ACC112 (cell line): Measurements from ENCODE around the gene PDZD8.

ENCODE experiments used
- H2AFZ ChIP-seq: fragments of 200-600 bp; sonication (generic); one replicate; pipeline ENCODE4 v1.6.0; 2017; ENCODE audit warnings: antibody characterized with exemption, low read length; ENCODE audit not compliant: unreplicated experiment
- H3K27ac ChIP-seq: fragments of 200-600 bp; sonication (generic); 2 replicates; pipeline ENCODE4 v1.5.1; 2014; ENCODE audit warnings: low read depth, mild to moderate bottlenecking, antibody characterized with exemption, low read length, moderate library complexity
- H3K27me3 ChIP-seq: fragments of 200-600 bp; sonication (generic); 2 replicates; pipeline ENCODE4 v1.6.1; 2014; ENCODE audit warnings: mild to moderate bottlenecking, antibody characterized with exemption, low read length, moderate library complexity, mixed read lengths; ENCODE audit not compliant: insufficient read depth
- H3K36me3 ChIP-seq: fragments of 200-600 bp; sonication (generic); 2 replicates; pipeline ENCODE4 v1.6.1; 2016; ENCODE audit warnings: mild to moderate bottlenecking, antibody characterized with exemption, low read length, moderate library complexity, mixed read lengths; ENCODE audit not compliant: insufficient read depth
- H3K4me1 ChIP-seq: fragments of 200-600 bp; sonication (generic); one replicate; pipeline ENCODE4 v1.6.1; 2016; ENCODE audit warnings: low read length, mixed read lengths; ENCODE audit not compliant: insufficient read depth, unreplicated experiment, control insufficient read depth
- H3K4me3 ChIP-seq: fragments of 200-600 bp; sonication (generic); 2 replicates; pipeline ENCODE4 v1.5.1; 2014; ENCODE audit warnings: mild to moderate bottlenecking, low read depth, low read length
- H3K79me2 ChIP-seq: fragments of 200-600 bp; sonication (generic); one replicate; pipeline ENCODE4 v1.6.0; 2016; ENCODE audit warnings: low read length; ENCODE audit not compliant: control insufficient read depth, unreplicated experiment, insufficient read depth

Gene PDZD8

DNA sequence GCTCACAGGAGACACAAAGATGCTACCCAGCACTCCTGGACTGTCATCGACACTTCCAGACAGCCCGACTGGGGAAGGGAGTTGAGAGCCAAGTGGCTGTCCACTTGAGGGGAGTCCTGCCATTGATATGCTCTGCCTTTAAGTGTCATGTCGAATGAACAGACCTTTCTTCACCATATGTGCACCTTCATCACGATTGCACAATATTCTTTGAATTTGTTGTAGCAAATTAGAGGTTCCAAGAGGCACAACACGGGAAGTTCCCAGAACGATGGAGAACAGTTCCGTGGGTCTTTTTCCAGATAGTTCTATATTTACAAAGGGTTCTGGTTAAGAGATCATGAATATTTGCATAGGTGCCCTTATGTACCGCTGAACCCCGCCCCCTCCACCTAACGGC lies 118.3 kb downstream of the PDZD8 start:
- Histone ChIP-seq H2AFZ (no peak overlapping the region), H3K79me2 (no peaks in the 10 kb centered on the region), H3K4me1 (no peaks in the 10 kb centered on the region), H3K36me3 (no peaks in the 10 kb centered on the region), H3K27me3 (peaks cover 91% of the 10 kb centered on the region), H3K27ac (no peak overlapping the region), H3K4me3 (no peak overlapping the region)

DNA sequence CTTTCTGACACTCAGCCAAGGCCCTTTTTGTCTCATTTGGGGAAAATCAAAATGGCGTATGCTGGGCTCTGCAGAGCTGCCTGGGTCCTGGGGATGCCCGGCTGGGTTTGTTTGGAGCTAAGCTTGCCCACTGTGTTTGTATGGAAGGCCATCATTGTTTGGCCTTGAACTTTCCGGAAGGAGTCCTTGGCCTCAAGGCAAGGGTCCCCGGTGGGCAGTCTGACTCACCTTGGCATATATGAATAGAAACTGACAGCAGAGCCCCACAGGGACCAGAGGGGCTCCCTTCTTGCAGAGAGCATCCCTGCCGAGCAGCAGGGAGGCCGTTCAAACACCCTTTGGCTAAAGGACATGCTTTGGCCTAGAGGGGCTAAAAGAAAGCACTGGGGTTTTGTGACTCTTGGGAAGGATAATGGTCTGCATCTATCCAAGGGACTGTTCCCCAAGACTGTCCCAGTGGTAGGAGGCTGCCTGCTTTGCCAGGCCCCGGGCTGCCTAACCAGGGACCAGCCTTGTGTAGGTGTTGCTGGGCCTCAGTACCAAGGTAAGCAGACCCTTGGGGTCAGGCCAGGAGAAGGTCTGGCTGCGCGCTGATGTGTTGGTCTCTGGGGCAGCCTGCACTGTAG lies 119.3 kb downstream of the PDZD8 start:
- peaks cover 89% of the 10 kb centered on the region for H3K27me3 ChIP-seq
- H3K27ac ChIP-seq: no peak overlapping the region
- H3K4me1 ChIP-seq: no peaks in the 10 kb centered on the region
- no peaks in the 10 kb centered on the region for H3K36me3 ChIP-seq
- H2AFZ ChIP-seq: no peak overlapping the region
- H3K4me3 ChIP-seq: no peak overlapping the region
- H3K79me2 ChIP-seq: no peaks in the 10 kb centered on the region

DNA sequence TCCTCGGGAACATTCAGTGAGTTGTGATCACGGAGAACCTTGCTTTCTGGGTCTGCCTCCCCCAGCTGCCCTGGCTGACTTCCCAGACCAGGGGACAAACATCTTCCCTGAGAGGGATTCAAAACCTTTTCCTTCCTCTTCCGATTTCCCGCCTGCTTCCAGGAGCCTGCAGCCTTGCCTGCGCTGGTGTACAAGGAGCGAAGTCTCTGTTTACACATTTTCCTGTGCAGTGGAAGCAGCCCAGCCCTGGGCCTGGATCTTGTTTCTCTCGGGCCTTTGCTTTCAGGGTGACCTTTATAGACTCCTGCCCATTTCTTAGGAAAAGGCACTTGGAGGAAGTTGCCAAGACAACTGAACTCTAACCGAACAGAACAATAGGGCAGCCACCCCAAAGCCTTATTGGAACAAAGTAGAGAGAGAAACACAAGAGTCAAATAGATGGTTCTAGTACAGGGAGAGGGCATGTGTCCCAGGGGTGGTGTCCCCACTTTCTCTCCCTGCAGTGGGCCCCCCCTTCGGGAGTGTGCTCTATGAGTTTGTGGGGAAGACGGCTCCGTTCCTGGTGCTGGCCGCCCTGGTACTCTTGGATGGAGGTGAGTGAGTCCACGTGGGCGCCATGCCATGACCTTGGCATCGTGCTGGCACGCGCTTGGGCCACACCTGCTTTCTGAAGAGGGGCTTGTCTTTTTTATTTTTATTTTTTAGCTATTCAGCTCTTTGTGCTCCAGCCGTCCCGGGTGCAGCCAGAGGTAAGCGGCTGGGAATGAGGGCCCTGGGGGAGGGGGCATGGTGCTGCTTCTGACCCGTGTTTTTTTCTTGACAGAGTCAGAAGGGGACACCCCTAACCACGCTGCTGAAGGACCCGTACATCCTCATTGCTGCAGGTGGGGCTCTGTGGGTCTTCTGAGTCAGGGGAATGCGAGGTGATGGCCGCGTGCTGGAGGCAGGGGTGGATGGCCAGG lies 120.2 kb downstream of the PDZD8 start:
- H3K4me1 ChIP-seq: no peaks in the 10 kb centered on the region
- no peaks in the 10 kb centered on the region for H3K79me2 ChIP-seq
- H3K27ac ChIP-seq: no peak overlapping the region
- H2AFZ ChIP-seq: no peak overlapping the region
- no peak overlapping the region for H3K4me3 ChIP-seq
- H3K27me3 ChIP-seq: peaks cover 89% of the 10 kb centered on the region
- H3K36me3 ChIP-seq: no peaks in the 10 kb centered on the region

DNA sequence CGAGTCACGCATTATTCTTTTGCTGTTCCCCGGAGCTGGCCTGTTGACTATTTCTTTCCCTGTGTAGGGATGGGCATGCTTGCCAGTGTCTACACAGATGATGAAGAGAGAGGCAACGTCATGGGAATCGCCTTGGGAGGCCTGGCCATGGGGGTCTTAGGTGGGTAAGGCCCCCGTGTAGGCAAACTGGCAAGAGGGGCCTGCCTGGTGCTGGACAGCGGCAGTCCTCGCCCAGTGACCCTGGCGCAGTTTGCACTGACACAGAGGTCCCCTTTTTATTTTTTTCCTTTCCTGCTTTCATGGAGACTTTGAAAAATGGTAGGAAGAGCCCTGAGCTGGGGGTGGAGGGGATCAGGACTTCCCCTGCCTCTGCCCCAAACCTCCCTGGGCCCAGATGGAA lies 120.9 kb downstream of the PDZD8 start:
- H3K4me3 ChIP-seq: no peak overlapping the region
- no peaks in the 10 kb centered on the region for H3K79me2 ChIP-seq
- peaks cover 89% of the 10 kb centered on the region for H3K27me3 ChIP-seq
- no peak overlapping the region for H2AFZ ChIP-seq
- no peaks in the 10 kb centered on the region for H3K4me1 ChIP-seq
- no peak overlapping the region for H3K27ac ChIP-seq
- H3K36me3 ChIP-seq: no peaks in the 10 kb centered on the region

DNA sequence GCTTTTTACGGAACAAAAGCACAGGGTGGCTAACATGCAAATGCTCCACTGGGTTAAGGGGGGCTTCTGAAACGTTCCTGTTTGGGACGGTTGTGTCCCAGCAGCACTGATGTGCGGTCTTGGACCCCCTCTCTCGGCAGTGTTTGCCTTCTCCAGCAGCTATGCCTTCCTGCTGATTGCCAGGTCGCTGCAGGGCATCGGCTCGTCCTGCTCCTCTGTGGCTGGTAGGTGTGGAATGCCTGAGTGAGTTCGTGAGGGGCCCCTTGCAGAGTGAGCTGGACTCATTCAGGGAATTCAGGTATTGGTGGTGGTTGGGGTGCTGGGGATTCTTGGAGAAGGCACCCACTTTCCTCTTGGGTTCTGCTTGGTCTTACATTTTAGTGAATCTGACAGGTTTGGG lies 121.3 kb downstream of the PDZD8 start:
- Histone ChIP-seq H3K27ac (no peak overlapping the region), H3K4me3 (no peak overlapping the region), H3K4me1 (no peaks in the 10 kb centered on the region), H3K27me3 (peaks cover 89% of the 10 kb centered on the region), H3K36me3 (no peaks in the 10 kb centered on the region), H3K79me2 (no peaks in the 10 kb centered on the region), H2AFZ (no peak overlapping the region)

DNA sequence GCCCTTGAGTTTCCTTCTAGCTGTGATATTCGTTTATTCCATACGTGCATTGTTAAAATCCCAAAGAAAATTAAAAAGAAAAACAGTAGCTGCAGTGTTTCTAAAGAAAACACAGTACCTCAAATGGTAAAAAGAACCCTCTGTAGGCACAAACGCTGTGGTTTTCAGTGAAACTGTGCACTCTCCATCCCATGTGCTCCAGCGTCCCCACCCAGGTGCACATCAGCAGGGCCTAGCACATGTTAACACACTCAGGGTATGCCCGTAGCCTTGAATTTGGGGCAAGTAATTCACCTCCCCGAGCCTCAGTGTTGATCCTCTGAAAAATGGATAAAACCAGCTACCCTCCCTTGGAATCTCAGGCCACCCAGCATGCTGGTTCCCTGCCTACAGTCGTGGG lies 124.8 kb downstream of the PDZD8 start:
- H2AFZ ChIP-seq: no peak overlapping the region
- peaks cover 89% of the 10 kb centered on the region for H3K27me3 ChIP-seq
- H3K4me1 ChIP-seq: no peaks in the 10 kb centered on the region
- H3K79me2 ChIP-seq: no peaks in the 10 kb centered on the region
- no peaks in the 10 kb centered on the region for H3K36me3 ChIP-seq
- H3K4me3 ChIP-seq: no peak overlapping the region
- H3K27ac ChIP-seq: no peak overlapping the region

DNA sequence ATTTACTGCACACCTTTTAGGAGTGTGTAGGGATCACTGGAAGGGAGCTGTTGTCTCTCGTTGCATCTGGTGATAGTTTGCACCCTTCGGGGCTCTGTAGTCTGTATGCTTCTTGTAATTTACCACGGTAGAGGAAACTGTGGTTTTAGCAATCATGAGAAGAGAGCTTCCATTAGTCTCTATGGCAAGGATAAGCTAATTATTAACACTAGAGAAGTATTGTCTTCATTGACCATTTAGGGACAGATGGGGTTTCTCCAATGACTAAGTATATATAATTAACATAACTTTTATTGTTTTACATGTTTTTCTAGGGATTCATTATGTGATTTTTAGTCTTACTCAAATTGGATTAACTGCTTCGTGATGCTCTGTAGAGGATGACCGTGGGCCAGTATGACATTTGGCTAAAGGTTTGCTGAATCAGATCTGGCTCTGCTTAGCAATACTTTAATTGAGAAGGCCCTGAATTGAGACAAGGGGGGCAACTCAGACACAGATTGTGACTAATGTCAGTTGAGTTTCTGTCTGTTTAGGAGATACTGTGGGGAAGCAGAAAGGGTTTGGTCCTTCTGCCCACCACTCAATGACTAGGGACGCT lies 125.6 kb downstream of the PDZD8 start:
- Histone ChIP-seq H3K4me3 (no peak overlapping the region), H2AFZ (no peak overlapping the region), H3K4me1 (no peaks in the 10 kb centered on the region), H3K79me2 (no peaks in the 10 kb centered on the region), H3K27me3 (peaks cover 91% of the 10 kb centered on the region), H3K36me3 (no peaks in the 10 kb centered on the region), H3K27ac (no peak overlapping the region)

DNA sequence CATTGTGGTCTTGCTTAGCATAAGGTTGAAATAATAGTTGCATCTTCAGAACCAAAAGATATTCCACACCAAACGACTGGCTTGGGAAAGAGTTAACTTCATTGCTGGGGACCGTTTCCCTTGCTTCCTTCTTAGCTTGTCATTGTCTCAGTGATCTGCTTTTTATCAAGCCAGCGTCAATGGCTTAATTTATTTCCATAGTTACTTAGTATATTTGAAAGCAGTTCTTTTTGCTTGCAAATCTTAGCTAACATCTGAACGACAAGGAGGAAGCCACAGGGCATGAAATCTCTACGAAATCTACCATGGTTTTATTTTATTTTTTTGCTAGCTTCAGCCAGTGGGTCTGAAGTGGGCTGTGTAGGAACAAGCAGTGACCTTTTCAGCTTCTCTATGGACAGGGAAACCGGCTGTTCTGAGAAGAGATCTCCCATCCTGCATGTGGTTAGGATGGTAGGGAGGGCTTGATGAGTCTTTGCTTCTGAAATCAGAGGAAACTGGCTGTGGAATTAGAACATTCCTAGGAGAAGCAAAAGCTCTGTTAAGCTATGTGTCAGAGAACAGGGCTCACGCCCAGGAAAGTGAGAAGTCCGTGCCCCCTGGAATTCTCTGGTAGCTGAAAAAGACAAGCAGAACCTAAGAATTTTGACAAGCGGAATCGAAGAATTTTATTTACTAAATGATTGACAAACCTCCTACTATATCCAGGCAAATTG lies 126.3 kb downstream of the PDZD8 start:
- Histone ChIP-seq H3K27me3 (peaks cover 91% of the 10 kb centered on the region), H3K36me3 (no peaks in the 10 kb centered on the region), H3K4me1 (no peaks in the 10 kb centered on the region), H3K27ac (no peak overlapping the region), H2AFZ (no peak overlapping the region), H3K4me3 (no peak overlapping the region), H3K79me2 (no peaks in the 10 kb centered on the region)

DNA sequence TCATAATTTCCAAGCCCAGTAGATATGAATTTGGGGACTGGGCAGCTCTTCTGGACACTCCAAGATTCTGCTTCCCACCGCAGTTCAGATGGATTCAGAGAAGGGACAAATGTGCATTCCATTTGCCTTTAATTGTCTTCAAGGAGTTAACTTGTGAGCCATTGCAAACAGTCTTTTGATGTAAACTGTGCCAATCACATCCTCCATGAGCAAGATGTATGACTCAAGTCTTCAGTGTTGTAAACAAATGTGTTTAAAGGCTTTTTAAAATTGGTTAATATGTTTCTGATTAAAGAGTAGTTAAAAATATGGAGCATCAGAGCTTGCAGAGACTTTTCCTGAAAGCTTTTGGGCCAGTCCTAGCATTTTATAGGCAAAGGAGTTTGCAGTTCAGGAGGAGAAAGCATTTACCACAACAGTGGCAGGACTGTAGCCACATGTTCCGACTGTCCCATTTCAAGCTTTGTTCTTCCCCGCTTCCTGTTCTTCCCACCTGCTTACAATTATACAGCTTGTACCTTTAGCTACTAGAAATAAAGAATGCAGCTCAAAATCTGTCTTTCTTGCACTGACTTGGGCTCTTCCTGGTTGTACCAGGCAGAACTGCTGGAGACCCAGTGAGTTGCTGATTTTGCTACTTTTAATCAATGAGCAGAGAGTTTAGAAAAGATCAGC lies 128.1 kb downstream of the PDZD8 start:
- Histone ChIP-seq H3K27ac (no peak overlapping the region), H2AFZ (no peak overlapping the region), H3K79me2 (no peaks in the 10 kb centered on the region), H3K27me3 (peaks cover 94% of the 10 kb centered on the region), H3K36me3 (no peaks in the 10 kb centered on the region), H3K4me1 (no peaks in the 10 kb centered on the region), H3K4me3 (no peak overlapping the region)

DNA sequence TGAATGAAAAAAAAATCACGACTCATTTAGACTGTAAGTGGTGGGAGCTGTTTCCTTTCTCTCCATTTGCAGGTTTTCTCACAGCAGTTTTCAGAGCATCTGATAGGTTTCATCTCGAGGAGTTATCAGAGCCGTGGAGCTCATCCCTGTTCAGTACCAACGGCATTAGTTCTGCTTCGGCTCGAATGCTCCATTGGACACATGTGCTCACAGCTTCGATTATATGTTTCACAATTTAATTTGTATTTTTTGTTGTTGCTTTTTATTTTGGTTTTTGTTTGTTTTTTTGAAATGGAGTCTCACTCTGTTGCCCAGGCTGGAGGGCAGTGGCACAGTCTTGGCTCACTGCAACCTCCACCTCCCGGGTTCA lies 132.8 kb downstream of the PDZD8 start:
- no peak overlapping the region for H2AFZ ChIP-seq
- H3K27me3 ChIP-seq: peaks cover 99% of the 10 kb centered on the region
- H3K4me1 ChIP-seq: no peaks in the 10 kb centered on the region
- H3K79me2 ChIP-seq: no peaks in the 10 kb centered on the region
- no peak overlapping the region for H3K4me3 ChIP-seq
- no peaks in the 10 kb centered on the region for H3K36me3 ChIP-seq
- H3K27ac ChIP-seq: no peak overlapping the region
